Activated CD4-positive, alpha-beta T cell treated with anti-CD3 and anti-CD28 coated beads, Interleukin-2, amount 10 ng/mL, durations not matched to agents 7 days and 5 days (primary cell): ENCODE results near the gene SLC35B2. TPM values are rescaled to one million over a fixed set of nuclear protein-coding genes. Genes with fewer than 3 reads are reported as not detected.
A peak's percentile ranks its signal among the peaks of the same experiment; 100 is the strongest.

Experiments used
- CTCF ChIA-PET: fragments of 350-600 bp; sonication (Branson Sonifier 250); formaldehyde crosslinking; loops from one replicate; lab custom pipeline; 2021; ENCODE audit warnings: antibody characterized with exemption; lab: Charles Lee
- POLR2A ChIA-PET: fragments of 350-600 bp; sonication (Branson Sonifier 250); formaldehyde crosslinking; loops from one replicate; lab custom pipeline; 2021; ENCODE audit warnings: antibody characterized with exemption; lab: Charles Lee
- DNase-seq: peaks from one replicate; pipeline ENCODE4 v3.0.0-alpha.2; 2020
- H3K27ac Mint-ChIP-seq: one replicate; pipeline ENCODE4 v1.8.0; 2021; ENCODE audit warnings: mild to moderate bottlenecking, moderate library complexity, mixed read lengths
- H3K27me3 Mint-ChIP-seq: one replicate; pipeline ENCODE4 v1.8.0; 2021; ENCODE audit warnings: mixed read lengths
- H3K36me3 Mint-ChIP-seq: one replicate; pipeline ENCODE4 v1.8.0; 2021; ENCODE audit warnings: low read depth, mixed read lengths
- H3K4me1 Mint-ChIP-seq: one replicate; pipeline ENCODE4 v1.8.0; 2021; ENCODE audit warnings: mixed read lengths
- H3K4me3 Mint-ChIP-seq: one replicate; pipeline ENCODE4 v1.8.0; 2021; ENCODE audit warnings: mild to moderate bottlenecking, moderate library complexity, mixed read lengths
- H3K9me3 Mint-ChIP-seq: one replicate; pipeline ENCODE4 v1.8.0; 2021; ENCODE audit warnings: mixed read lengths
- total RNA-seq, 2 experiments: library from RNA; stranded (reverse); gene quantifications; one replicate each; pipeline ENCODE4 v1.2.3, GENCODE V29; 2021

The SLC35B2 gene, protein sequence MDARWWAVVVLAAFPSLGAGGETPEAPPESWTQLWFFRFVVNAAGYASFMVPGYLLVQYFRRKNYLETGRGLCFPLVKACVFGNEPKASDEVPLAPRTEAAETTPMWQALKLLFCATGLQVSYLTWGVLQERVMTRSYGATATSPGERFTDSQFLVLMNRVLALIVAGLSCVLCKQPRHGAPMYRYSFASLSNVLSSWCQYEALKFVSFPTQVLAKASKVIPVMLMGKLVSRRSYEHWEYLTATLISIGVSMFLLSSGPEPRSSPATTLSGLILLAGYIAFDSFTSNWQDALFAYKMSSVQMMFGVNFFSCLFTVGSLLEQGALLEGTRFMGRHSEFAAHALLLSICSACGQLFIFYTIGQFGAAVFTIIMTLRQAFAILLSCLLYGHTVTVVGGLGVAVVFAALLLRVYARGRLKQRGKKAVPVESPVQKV
- 10 to 100 TPM; 29.5 to 30.1 TPM for total RNA-seq

DNA sequence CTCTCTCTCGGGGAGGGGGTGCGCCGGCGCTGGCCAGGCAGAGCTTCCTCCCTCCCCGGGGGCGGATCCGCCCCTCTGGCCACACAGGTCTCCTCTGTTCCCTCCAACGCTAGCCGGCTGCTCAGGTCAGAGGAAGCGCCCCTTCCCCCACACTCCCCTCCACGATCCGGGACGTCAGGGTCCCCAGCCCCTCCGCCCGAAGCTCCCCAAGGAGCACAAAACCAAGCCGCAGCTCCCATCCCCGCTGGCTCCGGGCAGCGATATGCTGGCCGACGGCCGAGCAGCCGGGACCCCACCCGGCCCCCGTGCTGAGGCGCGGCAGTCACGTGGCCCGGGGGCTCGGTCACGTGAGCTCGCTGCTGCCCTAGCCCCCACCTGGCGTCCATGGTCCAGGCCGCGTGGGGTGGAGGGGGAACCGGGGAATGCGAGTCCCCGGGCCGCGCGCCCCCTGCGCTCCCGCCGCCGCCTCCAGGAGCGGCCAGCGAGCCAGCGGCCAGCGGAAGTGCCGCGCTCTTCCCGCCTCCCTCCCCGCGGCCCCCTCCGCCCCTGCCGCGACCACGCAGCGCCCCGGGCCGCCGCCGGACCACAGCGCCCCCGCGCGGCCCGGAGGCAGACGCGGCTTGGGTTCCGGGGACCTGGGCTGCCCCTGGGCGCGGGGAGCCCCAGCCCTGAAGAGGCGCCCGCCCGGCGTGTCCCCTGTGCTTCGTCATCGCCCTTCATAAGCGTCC is at the start of gene SLC35B2:
Gene SLC35B2, minus strand, starts transcription at position 504 of the 728 bp plus-strand sequence. Its CDS starts 118 bp downstream, at position 386.
- CTCF ChIA-PET = interaction anchor here (0.5 to 5.8 kb wide), 17 partner anchors 9 to 666 kb away, joined by 3 to 66 read pairs (median 4); partner anchors contain the start of genes AARS2 and HSP90AB1
- H3K4me3 Mint-ChIP-seq = peak within 1 kb of the TSS; percentile 84
- H3K36me3 Mint-ChIP-seq = peaks cover 36% of the 10 kb centered on the region
- H3K27ac Mint-ChIP-seq = peak within 1 kb of the TSS; percentile 88
- H3K9me3 Mint-ChIP-seq = no peaks in the 10 kb centered on the region
- POLR2A ChIA-PET = interaction anchor here (0.7 to 2.4 kb wide), 2 partner anchors 8 to 10 kb away, joined by 3 to 15 read pairs; partner anchors contain the start of gene HSP90AB1
- DNase-seq = peak; percentile 63
- peaks cover 54% of the 10 kb centered on the region for H3K4me1 Mint-ChIP-seq
- H3K27me3 Mint-ChIP-seq = no peaks in the 10 kb centered on the region

- no peak overlapping the region for H3K27ac Mint-ChIP-seq
- CTCF ChIA-PET = interaction anchor here (1.5 to 3.8 kb wide), 3 partner anchors 18 to 39 kb away, joined by 4 to 19 read pairs (median 18); no protein-coding TSS in a partner anchor
- H3K4me1 Mint-ChIP-seq = peaks cover 9% of the 10 kb centered on the region
- POLR2A ChIA-PET = no interaction called here
- H3K9me3 Mint-ChIP-seq = no peaks in the 10 kb centered on the region
- no peak for DNase-seq
- H3K36me3 Mint-ChIP-seq = peaks cover 29% of the 10 kb centered on the region
- no peak overlapping the region for H3K4me3 Mint-ChIP-seq
- H3K27me3 Mint-ChIP-seq = no peaks in the 10 kb centered on the region
Observed at GRCh38 chr6:44306710-44307109, 49.4 kb upstream of the SLC35B2 start.

- peaks cover 33% of the 10 kb centered on the region for H3K36me3 Mint-ChIP-seq
- H3K4me3 Mint-ChIP-seq = no peak overlapping the region
- H3K27ac Mint-ChIP-seq = no peak overlapping the region
- no peaks in the 10 kb centered on the region for H3K9me3 Mint-ChIP-seq
- peaks cover 2% of the 10 kb centered on the region for H3K4me1 Mint-ChIP-seq
- H3K27me3 Mint-ChIP-seq = no peaks in the 10 kb centered on the region
- ChIA-PET POLR2A (interaction anchor here (0.5 kb wide), 1 partner anchor 9 kb away, joined by 3 read pairs; no protein-coding TSS in a partner anchor), CTCF (interaction anchor here (0.5 to 3.8 kb wide), 15 partner anchors 8 to 692 kb away, joined by 3 to 19 read pairs (median 3); partner anchors contain the start of gene AARS2)
- no peak for DNase-seq
Observed at GRCh38 chr6:44305200-44305725, 47.9 kb upstream of the SLC35B2 start.

- peaks cover 2% of the 10 kb centered on the region for H3K4me1 Mint-ChIP-seq
- H3K9me3 Mint-ChIP-seq = no peaks in the 10 kb centered on the region
- H3K4me3 Mint-ChIP-seq = no peak overlapping the region
- CTCF ChIA-PET = interaction anchor here (0.5 to 3.8 kb wide), 15 partner anchors 8 to 692 kb away, joined by 3 to 19 read pairs (median 3); partner anchors contain the start of gene AARS2
- H3K27ac Mint-ChIP-seq = no peak overlapping the region
- POLR2A ChIA-PET = no interaction called here
- H3K27me3 Mint-ChIP-seq = no peaks in the 10 kb centered on the region
- DNase-seq = peak; percentile 34
- peaks cover 28% of the 10 kb centered on the region for H3K36me3 Mint-ChIP-seq
Observed at GRCh38 chr6:44304282-44305199, 47.2 kb upstream of the SLC35B2 start.

- ChIA-PET CTCF (interaction anchor here (1.5 to 2.8 kb wide), 3 partner anchors 10 to 36 kb away, joined by 3 to 19 read pairs (median 19); partner anchors contain the start of gene AARS2), POLR2A (no interaction called here)
- Mint-ChIP-seq H3K27me3 (peaks cover 3% of the 10 kb centered on the region), H3K27ac (no peak overlapping the region), H3K36me3 (peaks cover 30% of the 10 kb centered on the region), H3K4me1 (peaks cover 2% of the 10 kb centered on the region), H3K4me3 (no peak overlapping the region), H3K9me3 (no peaks in the 10 kb centered on the region)
- DNase-seq = no peak
Observed at GRCh38 chr6:44303842-44304241, 46.5 kb upstream of the SLC35B2 start.

DNA sequence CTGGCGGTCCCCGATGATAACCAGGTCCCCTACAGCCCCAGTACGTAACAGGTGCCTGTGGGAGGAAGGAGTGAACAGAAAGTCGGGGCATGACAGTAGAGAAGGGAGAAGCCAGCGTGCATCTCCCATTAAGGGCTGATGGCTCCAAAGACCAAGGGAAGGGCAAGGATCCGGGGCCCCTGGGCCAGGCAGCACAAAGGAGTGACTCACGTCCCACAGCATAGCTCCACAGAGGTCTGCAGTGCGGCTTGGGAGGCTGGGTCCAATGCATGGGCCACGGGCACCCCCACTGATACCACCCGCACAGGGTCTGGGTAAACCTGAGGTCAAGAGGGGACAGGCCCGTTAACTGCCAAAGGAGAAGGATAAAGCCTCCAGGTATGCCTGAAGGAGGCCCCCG is 45.5 kb upstream of the SLC35B2 start:
- H3K36me3 Mint-ChIP-seq = peaks cover 30% of the 10 kb centered on the region
- peaks cover 6% of the 10 kb centered on the region for H3K4me1 Mint-ChIP-seq
- H3K27me3 Mint-ChIP-seq = peaks cover 11% of the 10 kb centered on the region
- ChIA-PET CTCF (interaction anchor here (2.5 kb wide), 1 partner anchor 10 kb away, joined by 9 read pairs; the partner anchor contains the start of gene AARS2), POLR2A (no interaction called here)
- H3K27ac Mint-ChIP-seq = no peak overlapping the region
- no peaks in the 10 kb centered on the region for H3K9me3 Mint-ChIP-seq
- no peak for DNase-seq
- no peak overlapping the region for H3K4me3 Mint-ChIP-seq

DNA sequence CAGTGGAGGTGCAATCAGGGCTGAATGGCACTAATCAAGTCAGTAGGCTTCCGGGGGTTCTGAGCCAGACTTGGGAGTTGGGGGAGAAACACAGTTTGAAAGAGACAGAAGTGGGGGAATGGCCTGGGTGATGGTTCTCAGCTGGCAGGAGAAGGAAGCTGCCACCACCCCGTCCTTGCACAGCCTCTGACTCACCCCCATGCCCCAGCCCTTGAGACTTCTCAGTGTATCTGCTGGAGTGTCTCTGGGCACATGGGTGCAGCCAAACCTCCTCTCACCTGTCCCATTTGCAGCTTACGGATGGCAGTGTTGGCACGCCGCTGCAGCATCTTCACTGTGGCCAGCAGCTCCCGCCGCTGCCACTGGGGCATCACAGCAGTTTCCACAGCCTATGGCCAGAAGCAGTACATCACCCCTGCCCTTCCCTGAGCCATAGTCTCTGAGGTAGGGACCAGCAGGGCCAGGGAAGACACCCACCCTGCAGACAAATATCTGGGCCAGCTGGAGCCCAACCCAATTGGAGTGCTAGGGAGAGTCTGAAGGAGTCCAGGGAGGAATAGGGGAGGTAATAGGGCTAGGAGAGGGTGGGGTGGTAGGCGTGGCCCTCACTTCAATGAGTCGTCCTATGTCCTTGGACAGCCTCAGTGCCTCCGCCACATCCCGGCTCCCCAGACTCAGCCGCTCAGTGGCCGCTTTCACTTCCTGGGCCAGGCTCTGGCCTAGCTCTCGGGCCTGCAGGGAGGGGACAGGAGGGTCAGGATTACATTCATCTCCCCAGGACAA is 44.6 kb upstream of the SLC35B2 start:
- Mint-ChIP-seq H3K9me3 (no peaks in the 10 kb centered on the region), H3K4me1 (peaks cover 8% of the 10 kb centered on the region), H3K4me3 (no peak overlapping the region), H3K27ac (no peak overlapping the region), H3K27me3 (peaks cover 15% of the 10 kb centered on the region), H3K36me3 (peaks cover 30% of the 10 kb centered on the region)
- DNase-seq = no peak
- ChIA-PET POLR2A (no interaction called here), CTCF (interaction anchor here (0.6 to 2.5 kb wide), 2 partner anchors 11 to 40 kb away, joined by 3 to 9 read pairs; partner anchors contain the start of gene AARS2)

- Mint-ChIP-seq H3K9me3 (no peaks in the 10 kb centered on the region), H3K36me3 (peaks cover 30% of the 10 kb centered on the region), H3K4me3 (no peak overlapping the region), H3K27ac (no peak overlapping the region), H3K27me3 (peaks cover 24% of the 10 kb centered on the region), H3K4me1 (peaks cover 10% of the 10 kb centered on the region)
- ChIA-PET POLR2A (no interaction called here), CTCF (interaction anchor here (2.5 kb wide), 1 partner anchor 12 kb away, joined by 9 read pairs; the partner anchor contains the start of gene AARS2)
- no peak for DNase-seq
Observed at GRCh38 chr6:44301106-44301505, 43.8 kb upstream of the SLC35B2 start.

- ChIA-PET POLR2A (no interaction called here), CTCF (interaction anchor here (2.5 kb wide), 1 partner anchor 12 kb away, joined by 9 read pairs; the partner anchor contains the start of gene AARS2)
- H3K4me1 Mint-ChIP-seq = peaks cover 8% of the 10 kb centered on the region
Observed at GRCh38 chr6:44300292-44300823, 43.0 kb upstream of the SLC35B2 start.

GRCh38 chr6:44298864-44299263 is 41.5 kb upstream of the SLC35B2 start:
- Mint-ChIP-seq H3K9me3 (no peaks in the 10 kb centered on the region), H3K27me3 (peaks cover 37% of the 10 kb centered on the region), H3K4me1 (peaks cover 8% of the 10 kb centered on the region), H3K36me3 (peaks cover 19% of the 10 kb centered on the region), H3K27ac (no peak overlapping the region), H3K4me3 (no peak overlapping the region)
- POLR2A ChIA-PET = no interaction called here
- CTCF ChIA-PET = interaction anchor here (0.5 to 2.0 kb wide), 5 partner anchors 15 to 1807 kb away, joined by 3 to 6 read pairs (median 4); no protein-coding TSS in a partner anchor
- no peak for DNase-seq

More at GRCh38 chr6:44300292-44300823, 43.0 kb upstream of the SLC35B2 start:
- Mint-ChIP-seq H3K27me3 (peaks cover 29% of the 10 kb centered on the region), H3K36me3 (peaks cover 26% of the 10 kb centered on the region), H3K4me3 (no peak overlapping the region), H3K27ac (no peak overlapping the region), H3K9me3 (no peaks in the 10 kb centered on the region)
- no peak for DNase-seq
